Posterior vena cava (tissue), 2 donors: ENCODE results near the gene DOK7. TPM values are rescaled to one million over a fixed set of nuclear protein-coding genes. Genes with fewer than 3 reads are reported as not detected.
"Not testable (repeated sequence)": the region's sequence is repeated elsewhere in the genome, so short reads cannot be mapped to it uniquely, and the experiment has no call there.

Experiments
- DNase-seq: peaks from one replicate; pipeline ENCODE4 v3.0.0-alpha.2; 2020; ENCODE audit warnings: low spot score
- intact Hi-C, 2 donors: fragments of 100-400 bp; cut with DNase I; formaldehyde crosslinking; loops; one replicate each; pipeline versions ENCODE4 v1.14.1 to v1.14.2; 2022 to 2023
- total RNA-seq, 2 donors: library from RNA; stranded (reverse); fragmentation: NEBNext Ultra II Directional; extraction: Animal tissue kit (Norgen Biotek cat#: 25700); gene quantifications; one replicate each; pipeline ENCODE4 v1.2.1, GENCODE V29; 2021
- donor health status: DM: yes; HTN: yes; CAD: no.
- donor health status: DM: yes; HTN: yes; CAD: no.

DOK7 gene
- total RNA-seq, 2 donors from 2014 or later: 0.14 TPM; not detected in 1

- intact Hi-C loops: no loop called here
Observed at GRCh38 chr4:3523146-3523627, 60.1 kb downstream of the DOK7 start.

GRCh38 chr4:3523628-3524221 lies 60.6 kb downstream of the DOK7 start:
- peak; percentile 56 for DNase-seq
- intact Hi-C loops: no loop called here

More at GRCh38 chr4:3523146-3523627, 60.1 kb downstream of the DOK7 start:
- no peak for DNase-seq

GRCh38 chr4:3524349-3524748 lies 61.2 kb downstream of the DOK7 start:
- intact Hi-C loops: no loop called here
- DNase-seq: peak; percentile 67

GRCh38 chr4:3524920-3525319 lies 61.8 kb downstream of the DOK7 start:
- intact Hi-C loops: no loop called here
- peak; percentile 67 for DNase-seq

GRCh38 chr4:3525532-3526430 lies 62.7 kb downstream of the DOK7 start:
- intact Hi-C loops: no loop called here
- DNase-seq: peak; percentile 66

GRCh38 chr4:3526456-3526855 lies 63.4 kb downstream of the DOK7 start:
- intact Hi-C loops: no loop called here
- peak; percentile 64 for DNase-seq

GRCh38 chr4:3527101-3527913 lies 64.2 kb downstream of the DOK7 start:
- intact Hi-C loops: no loop called here
- DNase-seq: peak; percentile 48

GRCh38 chr4:3527914-3528876 lies 65.1 kb downstream of the DOK7 start:
- intact Hi-C loops: no loop called here
- peak; percentile 74 for DNase-seq

- peak; percentile 87 for DNase-seq
- intact Hi-C loops: no loop called here
Observed at GRCh38 chr4:3529363-3529762, 66.3 kb downstream of the DOK7 start.

GRCh38 chr4:3530051-3530450 lies 66.9 kb downstream of the DOK7 start:
- intact Hi-C loops: loop anchor here in 1 of 2 donors (5.0 kb wide), 1 partner anchor 237 kb away; the partner anchor contains the start of gene ADRA2C
- DNase-seq: peak; percentile 44

GRCh38 chr4:3530663-3531254 lies 67.7 kb downstream of the DOK7 start:
- intact Hi-C loops: loop anchor here in 1 of 2 donors (5.0 kb wide), 1 partner anchor 237 kb away; the partner anchor contains the start of gene ADRA2C

GRCh38 chr4:3531318-3531878 lies 68.3 kb downstream of the DOK7 start:
- peak; percentile 74 for DNase-seq
- intact Hi-C loops: loop anchor here in 1 of 2 donors (5.0 kb wide), 1 partner anchor 236 kb away; the partner anchor contains the start of gene ADRA2C

More at GRCh38 chr4:3530663-3531254, 67.7 kb downstream of the DOK7 start:
- DNase-seq: peak; percentile 66

GRCh38 chr4:3531879-3532750 lies 69.0 kb downstream of the DOK7 start, which contains the start of gene LRPAP1:
Gene LRPAP1, minus strand, starts transcription at chr4:3532422. Its CDS starts 10 bp downstream, at chr4:3532412.
- intact Hi-C loops: loop anchor here in 1 of 2 donors (5.0 kb wide), 1 partner anchor 235 kb away; the partner anchor contains the start of gene ADRA2C
- DNase-seq: peak; percentile 97

- DNase-seq: peak; percentile 74
- intact Hi-C loops: loop anchor here in 1 of 2 donors (5.0 kb wide), 1 partner anchor 234 kb away; the partner anchor contains the start of gene ADRA2C
Observed at GRCh38 chr4:3532751-3533422, 69.8 kb downstream of the DOK7 start.

GRCh38 chr4:3533423-3533820 lies 70.3 kb downstream of the DOK7 start:
- no peak for DNase-seq
- intact Hi-C loops: loop anchor here in 1 of 2 donors (5.0 kb wide), 1 partner anchor 234 kb away; the partner anchor contains the start of gene ADRA2C

GRCh38 chr4:3535812-3536211 lies 72.7 kb downstream of the DOK7 start:
- DNase-seq: peak; percentile 70
- intact Hi-C loops: not testable (repeated sequence)
